Effector CD4-positive, alpha-beta T cell (primary cell): ENCODE results near the gene RBMS1.

Experiments
- DNase-seq: peaks from one replicate; pipeline ENCODE4 v3.0.0-alpha.2; 2020

RBMS1 gene

DNA sequence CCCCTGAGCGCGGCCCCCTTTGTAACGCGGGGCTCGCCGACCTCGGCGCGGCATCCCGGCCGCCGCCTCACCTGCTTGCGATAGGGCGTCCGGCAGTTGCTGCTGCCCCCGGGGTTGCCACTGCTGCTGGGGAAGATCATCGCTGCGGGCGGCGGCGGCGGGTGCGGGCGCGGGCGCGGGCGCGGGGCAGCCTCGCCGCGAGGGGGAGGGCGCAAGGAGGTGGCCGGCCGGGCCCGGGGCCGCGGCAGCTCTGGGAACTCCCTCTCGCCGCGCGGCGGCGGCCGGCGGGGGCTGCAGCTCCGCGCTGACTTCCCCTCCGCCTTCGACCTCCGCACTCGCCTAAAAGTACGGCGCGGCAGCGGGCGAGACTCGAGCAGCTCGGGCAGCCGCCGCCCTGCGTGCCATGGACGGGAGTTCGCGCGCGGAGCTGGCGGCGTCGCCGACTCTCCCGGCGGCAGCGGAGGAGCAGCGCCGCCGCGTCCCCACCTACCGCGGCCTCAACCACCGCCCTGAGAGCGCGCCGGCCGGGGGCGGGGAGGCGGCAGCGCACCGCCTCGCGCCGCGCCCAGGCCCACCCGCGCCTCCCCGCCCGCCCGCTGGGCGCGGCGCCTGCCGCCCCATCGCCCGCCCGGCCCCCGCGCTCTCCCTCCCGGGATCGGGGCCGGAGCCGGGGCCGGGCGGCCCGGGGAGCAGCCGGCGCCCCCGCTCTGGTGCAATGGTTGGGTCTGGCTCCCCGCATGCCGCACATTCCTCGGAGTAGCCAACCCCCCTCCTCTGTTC, 86.0 kb downstream of the RBMS1 start:
- DNase-seq = peak; percentile 48

DNA sequence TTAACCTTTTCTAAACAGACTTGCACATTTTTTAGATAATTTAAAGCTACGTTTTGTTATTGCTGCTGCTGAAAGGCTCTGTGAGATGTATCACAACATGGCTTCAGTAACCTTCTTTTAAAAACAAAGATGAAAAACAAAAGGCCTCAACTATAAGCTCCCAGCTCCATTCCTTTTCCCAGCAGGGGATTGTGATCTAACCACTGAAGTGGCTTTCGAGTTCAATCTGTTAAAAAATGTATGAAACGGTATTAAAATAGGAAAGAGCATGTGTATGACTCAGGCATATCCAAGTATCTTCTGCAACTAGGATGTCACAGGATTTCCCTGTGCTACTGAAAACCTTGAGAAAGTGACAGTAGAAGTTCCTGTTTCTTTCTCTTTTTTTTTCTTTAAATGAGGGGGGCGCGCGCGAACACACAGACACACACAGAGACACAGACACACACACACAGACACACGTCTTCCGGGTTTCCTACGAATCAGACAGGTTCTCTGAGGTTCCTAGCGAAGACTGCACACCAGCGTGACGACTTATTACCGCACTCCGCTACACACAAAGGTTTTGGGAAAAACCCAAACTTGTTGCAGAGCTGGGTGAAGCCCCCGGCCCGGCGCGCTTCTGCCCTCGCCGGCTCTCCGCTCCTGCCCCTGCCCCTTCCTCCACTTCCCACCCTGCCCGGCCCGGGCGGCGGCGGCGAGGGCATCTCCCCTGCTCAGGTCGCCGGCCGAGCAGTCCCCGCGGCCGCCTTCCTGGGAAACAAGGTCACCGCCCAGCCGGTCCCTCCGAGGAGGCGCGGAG, 86.8 kb downstream of the RBMS1 start:
- peak; percentile 73 for DNase-seq

DNA sequence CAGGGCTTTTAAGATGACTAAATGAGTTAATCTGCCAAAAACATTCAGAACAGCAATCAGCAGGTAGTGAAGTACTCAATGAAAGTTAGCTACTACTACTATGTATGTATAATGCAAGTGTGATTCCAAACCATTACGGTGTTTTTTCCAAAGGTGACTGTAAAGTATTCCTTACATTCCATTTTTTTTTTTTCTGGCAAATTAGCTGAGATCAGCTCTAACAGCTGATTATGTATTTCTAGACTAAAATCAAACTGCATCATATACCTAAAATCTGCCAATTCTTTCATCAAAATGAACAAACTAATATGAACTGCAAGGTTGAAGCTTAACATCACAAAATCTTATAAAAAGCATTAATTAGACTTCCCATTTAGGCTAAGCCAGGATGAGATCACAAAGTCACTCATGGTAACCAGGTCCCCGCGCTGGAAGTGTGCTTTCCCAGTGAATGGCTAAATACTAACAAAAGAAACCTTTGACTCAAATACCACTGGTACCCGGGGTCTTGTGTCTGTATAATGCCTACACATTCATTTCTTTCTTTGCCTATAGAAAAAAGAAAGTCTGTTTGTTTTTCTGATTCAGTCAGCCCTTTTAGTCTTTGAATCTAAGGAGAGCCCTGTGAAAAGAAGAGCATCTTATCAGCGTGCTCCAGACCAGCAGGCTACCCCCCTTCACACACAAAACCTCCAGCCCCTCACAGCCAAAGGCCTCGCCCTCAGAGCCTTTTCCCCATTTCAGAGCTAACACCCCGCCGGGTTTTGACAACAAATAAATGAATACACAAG, 88.3 kb downstream of the RBMS1 start:
- DNase-seq = no peak

DNA sequence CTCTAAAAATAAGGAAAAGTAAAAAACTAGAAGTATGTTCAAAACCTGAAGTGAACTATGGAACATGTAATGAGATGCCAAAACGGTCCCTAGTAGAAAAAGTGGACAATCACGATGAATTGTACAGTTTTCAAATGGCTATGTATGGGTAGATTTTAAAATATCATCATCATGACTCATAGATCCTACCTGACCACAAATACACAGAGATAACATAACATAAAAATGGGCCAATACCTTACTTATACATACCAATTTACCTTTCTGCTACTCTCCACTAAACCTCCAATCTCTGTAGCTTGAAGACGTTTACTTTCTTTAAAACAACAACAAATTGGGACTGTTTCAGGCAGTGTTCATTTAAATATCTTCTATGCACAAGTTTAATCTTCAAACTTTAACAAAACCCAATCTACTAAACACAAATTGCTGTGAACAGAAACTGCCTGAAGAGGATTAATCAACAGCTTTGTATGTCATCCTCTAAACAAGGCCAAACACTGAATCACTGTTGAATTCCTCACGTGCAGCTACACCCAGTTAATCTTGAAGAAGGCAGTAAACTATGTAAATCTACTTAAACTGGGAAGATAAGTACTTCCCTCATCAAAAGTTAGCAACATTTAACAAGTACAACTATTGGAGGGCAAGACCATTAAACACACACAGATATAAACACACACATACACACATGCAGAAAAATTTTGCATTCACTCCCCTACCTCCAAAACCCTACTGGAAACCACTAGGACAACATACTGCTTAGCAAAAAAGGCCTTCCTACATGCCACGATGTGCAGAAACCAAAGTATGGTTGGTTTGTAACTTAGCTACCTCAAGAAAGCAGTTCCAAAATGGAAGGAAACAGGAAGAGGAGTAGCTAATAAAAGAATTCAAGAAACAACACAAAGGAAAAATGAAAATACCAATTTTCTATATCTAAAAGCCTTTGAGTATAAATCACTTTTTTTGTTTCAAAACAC, 90.3 kb downstream of the RBMS1 start:
- DNase-seq = no peak

GRCh38 chr2:160402501-160402900, 91.1 kb downstream of the RBMS1 start:
- no peak for DNase-seq

- no peak for DNase-seq
These were observed 91.7 kb downstream of the RBMS1 start for GRCh38 chr2:160401895-160402294.

- DNase-seq = no peak
These were observed 93.7 kb downstream of the RBMS1 start for GRCh38 chr2:160399880-160400279.

- DNase-seq = no peak
These were observed 96.1 kb downstream of the RBMS1 start for GRCh38 chr2:160397530-160397865.

- no peak for DNase-seq
These were observed 99.5 kb downstream of the RBMS1 start for GRCh38 chr2:160394153-160394552.

DNA sequence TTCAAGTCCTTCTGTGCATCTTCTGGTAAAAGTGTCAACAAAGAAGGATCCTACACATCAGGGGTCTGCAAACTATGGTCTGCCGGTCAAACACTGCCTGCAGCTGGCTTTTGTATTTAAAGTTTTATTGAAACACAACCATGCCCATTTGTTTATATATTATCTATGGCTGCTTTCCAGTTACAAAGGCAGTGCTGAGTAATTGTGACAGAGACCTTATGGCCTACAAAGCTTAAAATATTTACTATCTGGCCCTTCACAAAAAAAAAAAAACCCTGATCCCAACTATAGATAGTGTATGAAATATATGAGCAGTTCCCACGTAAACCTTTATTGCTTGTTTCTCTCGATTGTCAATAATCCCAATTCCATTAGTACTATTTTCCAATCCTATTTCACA, 101.4 kb downstream of the RBMS1 start:
- DNase-seq = no peak

- DNase-seq = no peak
These were observed 102.8 kb downstream of the RBMS1 start for GRCh38 chr2:160390544-160391455.

GRCh38 chr2:160389875-160390274, 103.7 kb downstream of the RBMS1 start:
- no peak for DNase-seq

- peak; percentile 27 for DNase-seq
These were observed 104.9 kb downstream of the RBMS1 start for GRCh38 chr2:160388464-160389263.

DNA sequence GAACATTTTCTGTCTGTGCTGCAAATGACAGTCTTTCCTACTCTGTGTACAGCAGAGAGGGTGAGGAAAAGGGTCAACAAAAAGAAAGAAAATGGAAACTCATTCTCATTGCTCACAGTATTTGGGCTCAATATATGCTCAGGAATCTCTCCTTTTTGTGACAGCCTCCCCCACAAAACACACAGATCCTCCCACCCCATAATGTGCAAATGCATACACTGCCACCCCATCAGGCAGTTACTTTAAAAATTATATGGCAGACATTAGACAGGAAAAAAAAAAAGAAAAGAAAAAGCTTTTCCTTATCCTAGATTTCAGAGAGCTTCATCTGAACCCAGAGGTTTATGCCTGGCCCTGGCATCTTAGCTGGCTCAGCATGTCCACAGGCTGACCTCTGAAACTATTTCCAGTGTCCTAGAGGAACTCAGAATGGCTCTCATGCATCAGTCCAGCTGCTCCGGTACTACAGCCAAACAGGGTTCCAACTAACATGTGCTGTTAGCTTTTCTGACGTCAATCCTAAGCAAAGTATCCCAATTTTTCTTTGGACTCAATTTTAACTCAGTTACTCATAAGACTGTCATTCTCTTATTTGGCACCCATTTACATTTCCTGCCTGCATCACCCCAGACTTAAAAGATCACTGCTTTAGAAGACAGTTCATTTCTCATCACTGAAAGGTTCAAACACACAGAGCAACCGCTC, 105.9 kb downstream of the RBMS1 start:
- DNase-seq = no peak

DNA sequence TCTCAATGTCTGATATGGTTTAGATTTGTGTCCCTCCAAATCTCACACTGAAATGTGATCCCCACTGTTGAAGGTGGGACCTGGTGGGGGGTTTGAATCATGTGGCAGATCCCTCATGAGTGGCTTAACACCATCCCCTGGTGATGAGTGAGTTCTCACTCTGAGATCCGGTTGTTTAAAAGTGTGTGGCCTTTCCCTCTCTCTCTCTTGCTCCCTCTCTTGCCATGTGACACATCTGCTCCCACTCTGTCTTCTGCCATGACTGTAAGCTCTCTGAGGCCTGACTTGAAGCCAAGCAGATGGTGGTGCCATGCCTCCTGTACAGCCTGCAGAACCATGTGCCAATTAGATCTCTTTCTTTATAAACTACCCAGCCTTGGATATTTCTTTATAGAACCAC, 108.8 kb downstream of the RBMS1 start:
- no peak for DNase-seq

GRCh38 chr2:160381425-160381951, 112.1 kb downstream of the RBMS1 start:
- DNase-seq = no peak

DNA sequence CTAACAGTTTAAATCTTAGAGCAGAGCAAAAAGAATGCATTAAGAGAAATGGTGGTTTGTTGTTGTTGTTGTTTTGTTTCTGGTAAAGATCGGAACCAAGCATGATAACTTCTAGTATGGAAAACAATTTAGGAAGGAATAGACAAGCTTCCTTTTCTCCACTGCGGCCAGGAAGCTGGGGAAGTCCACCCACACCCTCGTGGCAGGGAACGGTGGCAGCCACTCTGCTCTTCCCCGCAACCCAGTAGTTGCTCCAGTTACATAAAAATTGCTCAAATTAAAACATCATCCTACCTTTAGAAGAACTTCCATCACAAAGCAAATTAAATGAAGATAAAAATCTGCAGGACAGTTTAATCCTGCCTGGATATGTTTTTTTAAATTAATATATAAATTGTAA, 113.0 kb downstream of the RBMS1 start:
- DNase-seq = no peak

DNA sequence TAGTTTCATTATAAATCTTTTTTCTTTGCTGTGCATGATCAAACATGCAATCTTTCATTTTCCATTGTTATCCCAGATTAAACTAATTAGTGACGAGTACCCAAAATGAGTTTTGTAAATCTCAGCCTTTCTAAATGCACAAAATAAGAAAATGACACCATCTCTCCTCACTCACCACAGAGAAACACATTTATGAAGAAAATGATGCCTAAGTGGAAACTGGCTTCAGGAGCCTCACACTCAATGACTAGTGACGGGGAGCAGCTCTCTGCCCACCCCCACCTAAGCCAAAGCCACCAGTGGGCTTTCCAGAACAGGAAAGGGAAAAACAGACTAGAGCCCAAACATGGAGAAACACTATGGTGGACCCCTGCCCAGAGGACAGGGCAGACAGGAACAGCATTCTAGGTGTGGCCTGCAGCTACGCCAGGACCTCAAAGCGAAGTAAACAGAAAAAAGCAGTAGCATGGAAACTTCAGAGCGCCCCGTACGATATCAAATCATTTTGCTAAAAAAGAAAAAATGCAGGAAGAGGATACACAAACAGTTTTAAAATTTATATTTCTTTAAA, 113.5 kb downstream of the RBMS1 start:
- no peak for DNase-seq

- DNase-seq = no peak
These were observed 114.2 kb downstream of the RBMS1 start for GRCh38 chr2:160379399-160379798.
